Transverse colon (tissue), 4 donors: Measurements from ENCODE around the gene RSRP1. TPM values are rescaled to one million over a fixed set of nuclear protein-coding genes. Genes with fewer than 3 reads are reported as not detected.
A peak's percentile ranks its signal among the peaks of the same experiment; 100 is the strongest.

ENCODE experiments used
- DNase-seq: peaks from one replicate; pipeline ENCODE4 v3.0.0-alpha.2; 2019
- H3K27ac ChIP-seq, 4 donors: fragments of 200-600 bp; sonication (generic); 2 replicates each; pipeline ENCODE4 v1.5.1; 2016 to 2018; ENCODE audit warnings: inconsistent platforms in 4 of 4
- H3K27me3 ChIP-seq: fragments of 200-600 bp; sonication (generic); 2 replicates; pipeline ENCODE4 v1.5.1; 2017; ENCODE audit warnings: inconsistent platforms
- H3K36me3 ChIP-seq, 4 donors: fragments of 200-600 bp; sonication (generic); 2 replicates each; pipeline ENCODE4 v1.5.1; 2017 to 2019; ENCODE audit warnings: inconsistent platforms in 4 of 4
- H3K4me1 ChIP-seq, 4 donors: fragments of 200-600 bp; sonication (generic); 2 replicates each; pipeline ENCODE4 v1.5.1; 2017 to 2020; ENCODE audit warnings: inconsistent platforms in 4 of 4
- H3K4me3 ChIP-seq, 4 donors: fragments of 200-600 bp; sonication (generic); 1 replicate in 1 of 4; 2 replicates in 3 of 4; pipeline versions ENCODE4 v1.5.1 to v1.6.1; 2017 to 2019; ENCODE audit warnings: inconsistent platforms in 4 of 4
- H3K9me3 ChIP-seq, 2 donors: fragments of 200-600 bp; sonication (generic); 2 replicates each; pipeline ENCODE4 v1.5.1; 2017 to 2019; ENCODE audit warnings: inconsistent platforms in 2 of 2
- CTCF ChIP-seq, 5 experiments: fragments of 200-600 bp in 3 of 5; fragments of 450-650 bp in 2 of 5; sonication (generic) in 3 of 5; IDR thresholded peaks; 1 replicate in 2 of 5; 2 replicates in 3 of 5; pipeline ENCODE4 v1.5.1; 2016 to 2017; ENCODE audit warnings: antibody characterized with exemption in 5 of 5, inconsistent platforms in 3 of 5, mild to moderate bottlenecking in 2 of 5, moderate library complexity in 1 of 5
- EP300 ChIP-seq: sonication (generic); formaldehyde crosslinking; IDR thresholded peaks from one replicate; pipeline ENCODE4 v1.6.1; 2017; ENCODE audit warnings: antibody characterized with exemption, low read depth
- POLR2A ChIP-seq: fragments of 450-650 bp; IDR thresholded peaks from one replicate; pipeline ENCODE4 v1.6.1; 2016; ENCODE audit warnings: antibody characterized with exemption, mild to moderate bottlenecking, moderate library complexity
- POLR2AphosphoS5 ChIP-seq, 3 donors: sonication (generic); formaldehyde crosslinking; IDR thresholded peaks; one replicate each; pipeline ENCODE4 v1.6.1; 2016; ENCODE audit warnings: antibody characterized with exemption in 3 of 3
- WGBS, 2 donors: methylation state at CpG; one replicate each; pipeline ENCODE4 v1.1.5; 2018; ENCODE audit warnings: low coverage in 1 of 2; 5-methylcytosine and 5-hydroxymethylcytosine counted together
- in situ Hi-C, 4 donors: fragments of 200-750 bp; cut with MboI; loops; one replicate each; pipeline versions ENCODE4 v1.15.0 to v1.15.1; 2017; ENCODE audit warnings: low sequenced_read_pairs in 3 of 4, low pct_ligation_motif_present in 1 of 4, low pct_unique_long_range_greater_than_20kb in 1 of 4
- intact Hi-C: fragments of 100-400 bp; cut with DNase I; formaldehyde crosslinking; loops from one replicate; pipeline ENCODE4 v1.15.1; 2023; ENCODE audit warnings: low total_unique reads
- total RNA-seq, 4 donors: library from RNA; depleted of rRNA; stranded (reverse); fragments of >200 nt; gene quantifications; one replicate each; pipeline ENCODE4 v1.1.0, GENCODE V29; 2016

Gene RSRP1
- total RNA-seq, 4 donors from 2014 or later, result 231 to 467 (median 279) TPM

- DNase-seq, result peak; percentile 48
- WGBS, 2 donors, result 17 to 34% methylated on average over 13 to 27 of the region's 30 CpGs
- peaks cover 0 to 40% (median 19%) of the 10 kb centered on the region in 4 donors for H3K36me3 ChIP-seq
- H3K27ac ChIP-seq, result peak overlapping the region; percentile 100
- TF ChIP-seq POLR2AphosphoS5 (IDR thresholded peaks at IDR 0.05), result peak in 1 of 3 donors; percentile 5
- TF ChIP-seq EP300, result no peak
- in situ Hi-C loops, result no loop called here
- H3K4me1 ChIP-seq, result peaks cover 13 to 53% (median 27%) of the 10 kb centered on the region in 4 donors
- H3K4me3 ChIP-seq, result peak overlapping the region; percentile 89 to 98 (median 94)
- no peaks in the 10 kb centered on the region for H3K9me3 ChIP-seq
- no peaks in the 10 kb centered on the region for H3K27me3 ChIP-seq
- intact Hi-C loops, result no loop called here
Observed at GRCh38 chr1:25245809-25246599, 1.2 kb downstream of the RSRP1 start.

- intact Hi-C loops, result no loop called here
- in situ Hi-C loops, result no loop called here
- H3K4me3 ChIP-seq, result peak overlapping the region in 3 of 4 donors; percentile 89 to 98 (median 90)
- TF ChIP-seq EP300 (no peak), CTCF (IDR thresholded peaks at IDR 0.05) (no peak), POLR2AphosphoS5 (IDR thresholded peaks at IDR 0.05) (no peak), POLR2A (no peak)
- H3K36me3 ChIP-seq, result peaks cover 0 to 40% (median 19%) of the 10 kb centered on the region in 4 donors
- WGBS, 2 donors, result 47 to 71% methylated on average over 3 to 5 of the region's 5 CpGs
- peak overlapping the region; percentile 100 for H3K27ac ChIP-seq
- H3K9me3 ChIP-seq, result no peaks in the 10 kb centered on the region
- peaks cover 17 to 59% (median 33%) of the 10 kb centered on the region in 4 donors for H3K4me1 ChIP-seq
- no peak for DNase-seq
- H3K27me3 ChIP-seq, result no peaks in the 10 kb centered on the region
Observed at GRCh38 chr1:25245393-25245792, 1.9 kb downstream of the RSRP1 start.

GRCh38 chr1:25243907-25244306, 3.3 kb downstream of the RSRP1 start:
- intact Hi-C loops (no loop called here), in situ Hi-C loops (no loop called here)
- TF ChIP-seq EP300 (no peak), POLR2AphosphoS5 (IDR thresholded peaks at IDR 0.05) (no peak), POLR2A (no peak), CTCF (IDR thresholded peaks at IDR 0.05) (no peak)
- 58 to 61% methylated on average over 6 of the region's 6 CpGs for WGBS, 2 donors
- Histone ChIP-seq H3K27ac (no peak overlapping the region), H3K9me3 (no peaks in the 10 kb centered on the region), H3K4me3 (no peak overlapping the region), H3K4me1 (peaks cover 19 to 69% (median 42%) of the 10 kb centered on the region in 4 donors), H3K27me3 (no peaks in the 10 kb centered on the region), H3K36me3 (peaks cover 0 to 40% (median 19%) of the 10 kb centered on the region in 4 donors)
- no peak for DNase-seq

GRCh38 chr1:25239681-25240541, 7.3 kb downstream of the RSRP1 start:
- peak; percentile 94 for DNase-seq
- Histone ChIP-seq H3K27me3 (no peaks in the 10 kb centered on the region), H3K9me3 (no peaks in the 10 kb centered on the region), H3K27ac (peak overlapping the region; percentile 91 to 95 (median 92)), H3K4me1 (peaks cover 18 to 67% (median 28%) of the 10 kb centered on the region in 4 donors), H3K36me3 (peaks cover 0 to 32% (median 16%) of the 10 kb centered on the region in 4 donors), H3K4me3 (peak overlapping the region; percentile 25 to 53 (median 36))
- 0 to 1% methylated on average over 2 to 41 of the region's 41 CpGs for WGBS, 2 donors
- intact Hi-C loops (no loop called here), in situ Hi-C loops (no loop called here)
- TF ChIP-seq EP300, result no peak
- peak; percentile 65 for TF ChIP-seq POLR2A
- peak; percentile 42 to 77 (median 50) for TF ChIP-seq CTCF (IDR thresholded peaks at IDR 0.05)
- TF ChIP-seq POLR2AphosphoS5 (IDR thresholded peaks at IDR 0.05), result peak in 2 of 3 donors; percentile 58 to 61
